NK-92 (cell line): ENCODE results near the gene TXNRD2.

Experiments used
- DNase-seq: peaks from one replicate; lab custom pipeline; 2025; ENCODE audit not compliant: unreplicated experiment; lab: John Stamatoyannopoulos, UW

The TXNRD2 gene

DNA sequence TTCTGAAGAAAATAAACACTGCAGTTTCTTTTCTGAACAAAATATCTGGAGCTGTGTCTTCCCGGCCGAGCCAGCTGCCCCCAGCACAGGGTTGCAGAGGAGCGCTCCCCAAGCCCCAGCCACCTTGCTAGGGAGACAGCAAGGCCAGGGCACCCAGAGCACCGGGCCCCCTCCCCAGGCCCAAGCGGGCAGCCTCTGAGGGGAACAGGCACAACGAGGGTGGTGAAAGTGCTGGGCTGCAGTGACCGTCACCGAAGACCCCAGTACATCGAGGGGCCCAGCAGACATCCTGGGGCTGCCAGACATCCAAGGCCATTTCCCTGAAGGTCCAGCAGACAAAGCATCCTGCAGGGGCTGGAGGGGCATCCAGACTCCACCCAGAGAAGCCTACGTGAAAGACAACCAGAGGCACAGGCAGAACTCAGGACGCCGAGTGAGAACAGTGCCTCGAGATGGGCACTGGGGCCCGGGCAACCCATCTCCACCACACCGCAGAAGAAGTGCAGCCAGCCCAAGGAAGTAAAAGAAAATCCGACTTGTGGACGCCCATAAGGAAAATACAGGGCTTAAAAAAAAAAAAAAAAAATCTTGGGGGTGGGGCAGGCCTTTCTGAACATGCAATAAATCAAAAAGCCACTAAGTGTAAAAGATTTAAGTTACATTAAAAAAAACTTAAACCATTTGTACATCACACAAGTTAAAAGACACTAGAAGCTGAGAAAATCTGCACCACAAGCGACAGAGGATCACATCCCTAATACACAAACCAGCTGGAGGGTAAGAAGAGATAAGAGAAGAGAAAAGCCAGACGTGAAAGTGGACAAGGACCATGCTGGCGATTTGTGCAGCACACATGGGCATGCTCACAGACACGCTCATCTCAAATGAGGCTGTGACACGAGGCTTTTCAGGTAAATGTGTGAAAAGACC is 36.0 kb downstream of the TXNRD2 start:
- no peak for DNase-seq

DNA sequence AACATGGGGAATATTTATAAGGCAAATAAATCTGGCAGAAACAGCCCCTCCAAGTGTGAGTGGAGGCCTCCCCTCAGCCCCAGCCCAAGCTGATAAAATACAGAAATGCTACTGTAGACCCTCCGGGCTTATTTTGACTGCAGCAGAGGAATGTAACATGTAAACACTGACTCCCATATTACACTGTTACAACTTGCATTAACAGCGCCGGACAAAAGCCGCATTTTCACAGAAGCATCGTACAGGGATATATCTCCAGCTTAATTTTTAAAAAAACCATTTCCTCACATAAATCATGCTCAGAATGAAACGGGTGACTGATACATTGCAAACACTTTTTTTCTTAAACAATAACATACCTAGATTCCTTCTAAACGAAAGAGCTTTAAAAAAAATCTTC is 36.7 kb downstream of the TXNRD2 start:
- DNase-seq = no peak

GRCh38 chr22:19904174-19904856 is 37.3 kb downstream of the TXNRD2 start:
- no peak for DNase-seq

GRCh38 chr22:19903513-19903912 is 38.1 kb downstream of the TXNRD2 start:
- DNase-seq = no peak

- DNase-seq = no peak
Measured at GRCh38 chr22:19903031-19903430, 38.6 kb downstream of the TXNRD2 start.

DNA sequence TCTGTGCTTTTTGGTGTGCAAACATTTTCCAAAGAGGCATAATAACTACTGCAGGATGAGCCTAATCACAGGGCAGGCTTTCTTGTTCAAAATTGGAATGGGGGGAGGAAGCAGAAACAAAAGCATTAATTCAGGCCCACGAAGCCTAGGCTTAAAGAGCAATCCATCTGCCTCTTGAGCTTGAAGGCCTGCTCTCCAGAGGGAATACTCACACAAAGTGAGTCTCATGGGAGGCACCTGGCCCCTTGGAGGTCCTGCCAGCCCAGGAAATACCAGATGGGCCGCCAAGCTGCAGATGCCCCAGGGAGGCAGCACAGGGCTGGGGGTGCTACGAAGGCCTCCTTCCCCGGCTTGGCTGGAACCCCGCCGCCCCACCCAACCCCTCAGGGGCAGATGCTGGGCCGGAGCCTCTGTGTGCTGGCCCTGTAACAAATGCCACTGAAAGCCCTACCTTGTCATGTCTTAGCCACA is 39.3 kb downstream of the TXNRD2 start:
- no peak for DNase-seq

- no peak for DNase-seq
Measured at GRCh38 chr22:19901577-19902244, 39.9 kb downstream of the TXNRD2 start.

DNA sequence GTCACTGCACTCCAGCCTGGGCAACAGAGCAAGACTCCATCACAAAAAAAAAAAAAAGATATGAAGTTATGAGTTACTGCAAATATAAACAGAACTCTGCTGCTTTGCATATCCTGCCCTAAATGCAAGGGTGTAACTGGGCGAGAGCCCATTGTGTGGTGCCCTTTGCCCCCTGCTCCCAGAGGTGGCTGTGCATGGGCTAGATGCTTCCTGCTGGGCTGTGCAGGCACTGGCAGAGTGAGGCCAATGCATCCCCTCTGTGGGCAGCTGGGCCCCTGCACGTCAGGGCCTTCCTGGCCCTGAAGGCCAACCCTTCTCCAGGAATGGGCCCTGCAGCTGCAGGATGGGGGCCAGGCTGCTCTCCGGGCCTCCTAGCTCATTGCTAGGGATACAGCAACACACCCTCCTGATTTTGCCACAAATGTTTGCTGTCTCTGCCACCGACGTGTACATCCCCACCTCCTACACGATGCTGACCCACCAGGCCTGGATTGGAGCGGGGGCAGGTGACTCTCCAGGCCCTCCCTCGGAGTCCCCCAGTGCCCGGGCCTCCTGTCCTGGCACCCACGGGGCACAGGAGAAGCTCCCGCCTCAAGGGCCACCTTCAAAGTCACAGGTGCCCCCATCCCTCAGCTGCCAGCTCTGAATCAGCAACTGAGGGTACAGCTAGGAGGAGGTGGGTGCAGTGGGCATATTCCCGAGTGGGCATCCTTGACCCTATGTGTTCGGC is 40.7 kb downstream of the TXNRD2 start:
- DNase-seq = no peak

GRCh38 chr22:19898831-19899567 is 42.6 kb downstream of the TXNRD2 start:
- no peak for DNase-seq

DNA sequence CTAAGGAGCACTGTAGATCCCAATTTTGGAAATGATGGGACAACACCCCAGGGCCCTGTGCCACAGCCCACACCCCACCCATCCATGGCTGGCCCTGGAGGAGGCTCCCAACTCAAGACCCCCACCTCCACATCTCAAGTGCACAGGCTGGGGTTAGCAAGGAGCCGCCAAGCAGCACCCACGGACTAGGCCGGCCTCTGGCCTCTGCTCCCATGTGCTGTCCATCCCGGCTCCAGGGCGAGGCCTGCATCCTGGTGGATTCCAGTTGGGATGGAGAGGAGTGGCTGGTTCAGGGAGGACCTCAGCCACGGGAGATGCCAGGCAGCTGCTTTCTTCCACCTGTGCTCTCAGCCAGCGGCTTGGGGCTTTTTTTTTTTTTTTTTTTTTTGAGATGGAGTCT is 43.5 kb downstream of the TXNRD2 start:
- no peak for DNase-seq

- DNase-seq = no peak
Measured at GRCh38 chr22:19897726-19898125, 43.9 kb downstream of the TXNRD2 start.

GRCh38 chr22:19896665-19897355 is 44.8 kb downstream of the TXNRD2 start:
- DNase-seq = no peak

DNA sequence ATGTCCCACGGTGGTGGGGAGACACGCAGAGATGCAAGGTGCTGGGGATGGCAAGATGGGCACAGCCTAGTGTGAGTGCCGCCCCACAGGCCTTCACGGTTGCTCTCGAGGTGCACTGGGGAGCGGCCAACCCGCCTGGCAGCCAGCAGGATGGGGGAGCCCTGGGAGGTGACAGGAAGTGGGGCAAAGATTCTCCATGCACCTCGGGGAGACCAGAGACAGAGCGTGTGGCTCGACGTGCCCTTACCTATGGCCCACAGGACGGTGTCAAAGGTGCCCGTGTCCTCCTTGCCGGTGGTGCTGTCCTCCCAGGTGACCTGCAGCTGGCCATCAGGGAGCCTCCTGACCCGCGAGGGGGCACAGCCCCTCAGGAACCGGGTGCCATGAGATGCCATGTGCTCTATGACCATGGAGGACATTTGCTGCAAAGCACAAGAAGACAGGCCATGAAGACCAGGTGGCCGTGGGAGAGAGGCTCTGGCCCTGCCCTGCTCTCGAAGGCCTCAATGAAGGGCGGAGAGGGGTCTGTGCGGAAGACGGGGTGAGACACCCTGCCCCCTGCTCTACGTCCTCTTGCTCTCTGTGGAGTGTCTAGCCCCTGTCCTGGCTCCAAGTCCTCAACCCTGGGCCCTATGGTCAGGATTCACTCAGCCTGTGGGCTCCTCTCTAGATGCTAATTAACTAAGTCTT is 46.3 kb downstream of the TXNRD2 start:
- no peak for DNase-seq

DNA sequence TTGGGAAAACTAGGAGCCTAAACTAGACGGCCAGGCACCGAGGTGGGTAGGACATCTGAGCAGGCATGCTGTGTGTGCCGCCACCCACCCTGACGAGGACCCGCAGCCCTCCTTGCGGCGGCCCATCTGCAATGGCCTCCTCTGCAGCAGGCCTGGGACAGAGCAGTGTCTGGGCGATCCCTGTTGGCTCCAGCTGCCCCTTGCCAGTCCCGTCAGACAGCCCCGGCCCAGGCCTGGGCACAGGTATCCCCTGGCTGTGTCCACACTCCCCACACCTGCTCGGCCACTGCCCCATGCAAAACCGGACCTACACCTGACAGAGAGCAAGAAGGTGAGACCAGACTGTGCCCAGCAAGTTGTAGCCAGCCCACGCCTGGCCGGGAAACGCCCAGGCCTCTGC is 48.3 kb downstream of the TXNRD2 start:
- DNase-seq = no peak

DNA sequence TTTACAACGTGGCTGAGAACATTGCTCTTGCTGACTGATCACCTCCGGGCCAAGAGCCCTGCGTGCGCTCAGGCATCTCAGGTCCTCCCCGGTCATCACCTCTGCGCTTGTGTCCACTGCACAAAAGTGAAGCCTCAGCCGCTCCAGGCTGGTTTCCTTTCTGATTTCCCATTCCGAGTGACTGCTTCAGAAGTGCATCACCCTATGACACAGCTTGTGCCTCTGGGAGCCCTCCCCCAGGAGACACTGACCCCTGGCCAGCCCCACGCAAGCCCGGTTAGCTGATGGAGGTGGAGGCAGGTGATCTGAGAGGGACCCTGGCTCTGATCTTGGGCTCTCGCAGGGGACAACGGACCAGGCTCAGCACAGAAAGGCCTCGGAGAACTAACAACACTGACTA is 48.7 kb downstream of the TXNRD2 start:
- DNase-seq = no peak

- no peak for DNase-seq
Measured at GRCh38 chr22:19892257-19892879, 49.2 kb downstream of the TXNRD2 start.

DNA sequence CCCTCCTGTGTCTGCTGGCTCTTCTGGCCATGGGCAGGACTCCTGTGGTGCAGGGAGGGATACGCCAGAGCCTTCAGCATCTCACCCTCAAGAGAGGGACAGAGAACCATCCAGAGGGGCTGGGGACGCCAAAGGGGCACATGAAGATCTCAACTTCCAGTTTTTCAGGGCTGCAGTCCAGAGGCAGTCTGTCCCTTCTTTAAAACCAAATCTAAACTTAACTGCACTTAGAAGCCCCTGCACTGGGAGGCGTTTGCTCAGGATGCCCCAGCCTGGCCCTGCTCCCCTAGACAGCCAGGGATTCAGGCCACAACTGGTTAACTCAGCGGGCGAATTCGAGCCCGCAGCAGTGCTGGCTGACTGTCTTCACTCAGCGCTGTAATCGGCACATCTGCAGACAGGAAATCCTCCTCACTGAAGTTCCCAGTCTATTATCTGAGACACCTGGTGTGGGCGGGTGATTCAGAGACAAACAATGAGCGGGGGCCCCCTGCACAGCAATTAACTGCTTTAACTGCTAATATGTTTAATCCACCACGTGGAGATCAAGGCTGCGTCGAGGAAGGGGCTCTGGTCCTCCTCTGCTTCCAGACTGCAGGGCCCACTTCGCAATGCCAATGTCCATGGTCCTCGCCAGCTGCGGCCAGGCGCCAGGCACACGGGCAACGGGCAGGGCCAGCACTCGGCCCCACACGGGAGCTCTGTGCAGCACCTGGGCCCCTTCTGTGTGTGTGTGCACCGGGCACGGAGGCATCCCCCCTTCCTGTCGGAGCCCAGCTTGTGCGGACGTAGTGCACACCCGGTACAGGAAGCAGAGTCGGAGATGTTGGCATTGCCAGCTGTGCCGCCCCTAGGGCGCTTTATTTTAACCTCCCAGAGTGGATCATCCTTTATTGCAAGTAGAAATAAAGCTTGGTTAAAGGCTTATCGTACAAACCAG is 50.0 kb downstream of the TXNRD2 start:
- no peak for DNase-seq
